ENCODE data around the gene PJA1.

DNA sequence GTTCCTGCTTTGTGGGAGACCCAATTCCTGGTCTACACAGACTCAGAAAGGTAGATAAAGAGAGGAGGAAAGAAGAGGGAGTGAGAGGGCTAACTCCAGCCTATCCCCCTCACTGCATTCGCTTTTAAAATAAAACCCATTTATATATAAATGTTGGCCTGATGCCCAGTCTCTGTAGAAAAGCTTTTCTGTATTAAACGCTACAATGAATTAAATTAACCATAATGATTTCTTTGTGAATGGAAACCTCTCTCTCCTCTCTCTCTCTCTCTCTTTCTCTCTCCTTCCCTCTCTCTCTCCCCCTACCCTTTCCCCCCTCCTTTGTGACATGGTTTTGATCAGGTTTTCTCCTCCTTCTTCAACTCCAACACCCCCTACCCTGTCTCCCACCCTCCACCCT lies 34.8 kb downstream of the PJA1 start:
- TF ChIP-seq, protein P1, sequence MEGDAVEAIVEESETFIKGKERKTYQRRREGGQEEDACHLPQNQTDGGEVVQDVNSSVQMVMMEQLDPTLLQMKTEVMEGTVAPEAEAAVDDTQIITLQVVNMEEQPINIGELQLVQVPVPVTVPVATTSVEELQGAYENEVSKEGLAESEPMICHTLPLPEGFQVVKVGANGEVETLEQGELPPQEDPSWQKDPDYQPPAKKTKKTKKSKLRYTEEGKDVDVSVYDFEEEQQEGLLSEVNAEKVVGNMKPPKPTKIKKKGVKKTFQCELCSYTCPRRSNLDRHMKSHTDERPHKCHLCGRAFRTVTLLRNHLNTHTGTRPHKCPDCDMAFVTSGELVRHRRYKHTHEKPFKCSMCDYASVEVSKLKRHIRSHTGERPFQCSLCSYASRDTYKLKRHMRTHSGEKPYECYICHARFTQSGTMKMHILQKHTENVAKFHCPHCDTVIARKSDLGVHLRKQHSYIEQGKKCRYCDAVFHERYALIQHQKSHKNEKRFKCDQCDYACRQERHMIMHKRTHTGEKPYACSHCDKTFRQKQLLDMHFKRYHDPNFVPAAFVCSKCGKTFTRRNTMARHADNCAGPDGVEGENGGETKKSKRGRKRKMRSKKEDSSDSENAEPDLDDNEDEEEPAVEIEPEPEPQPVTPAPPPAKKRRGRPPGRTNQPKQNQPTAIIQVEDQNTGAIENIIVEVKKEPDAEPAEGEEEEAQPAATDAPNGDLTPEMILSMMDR (tag by site-specific recombination; IDR thresholded peaks at IDR 0.05): no peak
- TF ChIP-seq ZNF10 (tag by site-specific recombination; IDR thresholded peaks at IDR 0.05) (no peak), ZNF121 (tag by site-specific recombination; IDR thresholded peaks at IDR 0.05) (no peak), BCL11A (tag by site-specific recombination; IDR thresholded peaks at IDR 0.05; ENCODE audit: low read depth) (no peak), MYNN (tag by site-specific recombination; IDR thresholded peaks at IDR 0.05; ENCODE audit: borderline replicate concordance) (no peak), ZSCAN16 (tag by site-specific recombination; IDR thresholded peaks at IDR 0.05) (no peak)
